ENCODE measurements around the gene MAP7D2. TPM values are rescaled to one million over a fixed set of nuclear protein-coding genes. Genes with fewer than 3 reads are reported as not detected.
"Not testable (repeated sequence)": the region's sequence is repeated elsewhere in the genome, so short reads cannot be mapped to it uniquely, and the experiment has no call there.

The MAP7D2 gene
- polyA plus RNA-seq, 1 experiment, result 0.27 TPM

- H3K27ac ChIP-seq (ENCODE audit: low read depth, low read length), result no peak overlapping the region
- H3K9me3 ChIP-seq (ENCODE audit: control insufficient read depth, insufficient read depth, low read length), result no peaks in the 10 kb centered on the region
- no peak overlapping the region for H3K4me3 ChIP-seq (ENCODE audit: low read depth, low read length)
- ChIA-PET CTCF (interaction anchor here (1.4 kb wide), 1 partner anchor 225 kb away, joined by 4 read pairs; no protein-coding TSS in a partner anchor), POLR2A (no interaction called here)
- H3K27me3 ChIP-seq (ENCODE audit: control insufficient read depth, insufficient read depth, low read length), result no peaks in the 10 kb centered on the region
- no peak for DNase-seq (ENCODE audit: low read depth, low spot score)
- TF ChIP-seq CTCF (IDR thresholded peaks at IDR 0.05; ENCODE audit: low read depth, low read length), result no peak
These were observed 12.8 kb upstream of the MAP7D2 start for GRCh38 chrX:20129547-20129946.

- CTCF ChIA-PET, result interaction anchor here (1.4 kb wide), 1 partner anchor 224 kb away, joined by 4 read pairs; no protein-coding TSS in a partner anchor
- no peak overlapping the region for H3K27ac ChIP-seq (ENCODE audit: low read depth, low read length)
- no peak overlapping the region for H3K4me3 ChIP-seq (ENCODE audit: low read depth, low read length)
- no peaks in the 10 kb centered on the region for H3K27me3 ChIP-seq (ENCODE audit: control insufficient read depth, insufficient read depth, low read length)
- no peak for DNase-seq (ENCODE audit: low read depth, low spot score)
- no peaks in the 10 kb centered on the region for H3K9me3 ChIP-seq (ENCODE audit: control insufficient read depth, insufficient read depth, low read length)
- TF ChIP-seq CTCF (IDR thresholded peaks at IDR 0.05; ENCODE audit: low read depth, low read length), result no peak
- POLR2A ChIA-PET, result no interaction called here
These were observed 12.0 kb upstream of the MAP7D2 start for GRCh38 chrX:20128670-20129069.

GRCh38 chrX:20127440-20127839 is 10.7 kb upstream of the MAP7D2 start:
- POLR2A ChIA-PET; DNase-seq (ENCODE audit: low read depth, low spot score); H3K9me3 ChIP-seq (ENCODE audit: control insufficient read depth, insufficient read depth, low read length); H3K27ac ChIP-seq (ENCODE audit: low read depth, low read length); CTCF ChIA-PET; H3K4me3 ChIP-seq (ENCODE audit: low read depth, low read length); H3K27me3 ChIP-seq (ENCODE audit: control insufficient read depth, insufficient read depth, low read length): not testable (repeated sequence)
- TF ChIP-seq CTCF (IDR thresholded peaks at IDR 0.05; ENCODE audit: low read depth, low read length), result peak; percentile 28

- DNase-seq (ENCODE audit: low read depth, low spot score); H3K4me3 ChIP-seq (ENCODE audit: low read depth, low read length); H3K9me3 ChIP-seq (ENCODE audit: control insufficient read depth, insufficient read depth, low read length); H3K27ac ChIP-seq (ENCODE audit: low read depth, low read length); H3K27me3 ChIP-seq (ENCODE audit: control insufficient read depth, insufficient read depth, low read length); POLR2A ChIA-PET; CTCF ChIA-PET: not testable (repeated sequence)
These were observed 10.1 kb upstream of the MAP7D2 start for GRCh38 chrX:20126833-20127232.

- ChIA-PET CTCF (no interaction called here), POLR2A (no interaction called here)
- Histone ChIP-seq H3K27ac (ENCODE audit: low read depth, low read length) (no peak overlapping the region), H3K4me3 (ENCODE audit: low read depth, low read length) (no peak overlapping the region), H3K9me3 (ENCODE audit: control insufficient read depth, insufficient read depth, low read length) (no peaks in the 10 kb centered on the region), H3K27me3 (ENCODE audit: control insufficient read depth, insufficient read depth, low read length) (no peaks in the 10 kb centered on the region)
- no peak for TF ChIP-seq CTCF (IDR thresholded peaks at IDR 0.05; ENCODE audit: low read depth, low read length)
- no peak for DNase-seq (ENCODE audit: low read depth, low spot score)
These were observed 8.3 kb upstream of the MAP7D2 start for GRCh38 chrX:20124964-20125363.

Measured in AG04450 (cell line).